GM18519 (cell line): ENCODE measurements around the gene PLXNA2.

Source experiments
- ATAC-seq: cut with Tn5 transposase; IDR thresholded peaks from one replicate; pipeline ENCODE4 v1.9.1; 2021; ENCODE audit warnings: mild to moderate bottlenecking, moderate library complexity; ENCODE audit not compliant: unreplicated experiment, low FRiP score

Gene PLXNA2

DNA sequence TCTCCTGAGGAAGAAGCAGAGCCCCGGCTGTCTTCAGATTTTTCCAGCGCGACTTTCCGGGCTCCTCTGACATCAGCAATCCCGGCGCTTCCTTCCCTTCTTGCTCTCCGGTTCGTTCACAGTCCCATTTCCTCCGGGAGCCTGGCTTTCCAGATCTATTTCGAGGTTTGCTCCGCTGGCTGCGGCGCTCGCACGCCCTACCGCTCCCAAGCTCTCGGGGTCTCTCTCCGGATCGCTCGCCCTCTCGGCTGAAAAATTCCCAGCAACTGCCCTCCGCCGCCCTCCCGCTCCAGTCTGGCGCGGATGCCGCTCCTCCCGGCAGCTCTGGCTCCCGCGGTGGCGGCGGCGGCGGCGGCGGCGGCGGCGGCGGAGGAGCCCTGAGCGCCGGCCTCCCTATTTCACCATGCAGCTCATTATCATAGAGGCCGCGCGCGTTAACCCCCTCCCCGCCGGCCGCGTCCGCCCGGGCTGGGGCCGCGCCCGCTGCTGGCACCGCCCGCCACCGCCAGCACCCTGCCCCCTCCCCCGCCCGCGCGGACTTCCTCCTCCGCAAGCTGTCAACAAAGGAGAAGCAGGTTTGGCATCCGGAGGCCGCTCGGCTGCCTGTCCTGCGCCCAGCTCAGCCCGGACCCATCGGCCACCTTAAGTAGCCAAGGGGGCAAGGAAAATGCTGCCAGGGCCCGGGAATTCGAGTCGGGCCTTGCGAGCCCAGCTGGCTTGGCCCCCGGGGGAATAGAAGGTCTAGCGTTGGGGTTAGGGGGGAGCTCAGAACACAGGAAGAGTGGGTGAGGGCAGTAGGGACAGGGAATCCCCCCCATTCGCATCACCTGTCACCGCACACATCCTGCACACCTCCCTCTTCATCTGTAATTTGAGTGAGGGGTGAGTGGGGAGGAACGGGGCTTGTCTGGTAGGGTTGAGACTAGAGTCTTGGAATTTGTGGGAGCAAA, at the start of gene PLXNA2:
PLXNA2 (minus strand) TSS at position 418 of the 950 bp plus-strand sequence. CDS start 26,462 bp downstream, outside the sequence.
- ATAC-seq = no peak

GRCh38 chr1:208292908-208293307, 48.7 kb upstream of the PLXNA2 start:
- ATAC-seq = no peak

DNA sequence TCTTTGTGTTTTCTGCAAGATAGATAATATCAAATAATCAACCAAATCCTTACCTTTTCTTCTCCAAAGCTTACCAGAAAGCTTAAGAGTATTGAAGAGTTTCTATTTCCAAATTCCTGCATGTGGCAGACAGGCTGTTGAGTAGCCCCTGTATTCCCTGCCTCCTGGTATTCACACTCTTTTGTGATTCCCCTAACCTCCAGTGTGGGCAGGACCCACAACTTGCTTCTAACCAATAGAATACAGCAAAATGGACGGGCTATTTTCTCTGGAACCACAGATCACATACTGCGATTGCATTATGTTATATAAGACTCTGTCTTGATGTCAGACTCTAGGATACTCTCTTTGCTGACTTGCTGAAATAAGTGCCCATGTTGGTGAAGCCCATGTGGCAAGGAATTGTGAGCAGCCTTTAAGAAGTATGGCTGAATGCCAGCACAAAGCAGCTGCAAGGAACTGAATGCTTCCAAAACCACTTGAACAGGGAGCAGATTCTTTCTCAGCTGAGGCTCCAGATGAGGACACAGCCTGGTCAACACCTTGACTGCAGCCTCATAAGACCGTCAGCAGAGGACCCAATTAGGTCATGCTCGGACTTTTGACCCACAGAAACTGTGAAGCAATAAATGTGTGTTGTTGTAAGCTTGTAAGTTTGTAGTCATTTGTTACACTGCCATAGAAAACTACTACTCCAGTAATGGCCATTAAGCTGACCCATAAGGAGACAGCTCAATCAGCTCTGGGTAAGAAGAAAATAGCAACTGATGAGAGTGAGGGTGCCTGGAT, 47.9 kb upstream of the PLXNA2 start:
- no peak for ATAC-seq

GRCh38 chr1:208291129-208291528, 46.9 kb upstream of the PLXNA2 start:
- no peak for ATAC-seq

GRCh38 chr1:208289716-208290115, 45.5 kb upstream of the PLXNA2 start:
- no peak for ATAC-seq

DNA sequence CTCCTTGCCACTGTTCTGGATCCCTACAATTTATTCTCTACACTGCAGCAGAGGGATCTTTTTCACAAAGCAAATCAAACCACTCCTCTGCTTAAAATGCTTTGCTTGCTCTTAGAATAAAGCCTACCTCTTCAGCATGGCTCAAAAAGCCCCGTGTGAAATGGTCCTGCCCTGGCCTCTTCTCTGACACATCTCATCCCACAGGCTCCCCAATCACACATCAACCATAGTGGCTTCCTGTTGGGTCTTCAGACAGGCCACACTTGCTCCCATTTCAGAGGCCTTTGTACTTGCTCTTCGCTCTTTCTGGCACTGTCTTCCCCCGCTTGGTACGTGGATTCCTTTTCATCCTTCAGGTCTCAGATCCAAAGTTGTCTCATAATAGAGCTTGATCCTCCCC, 44.3 kb upstream of the PLXNA2 start:
- no peak for ATAC-seq

DNA sequence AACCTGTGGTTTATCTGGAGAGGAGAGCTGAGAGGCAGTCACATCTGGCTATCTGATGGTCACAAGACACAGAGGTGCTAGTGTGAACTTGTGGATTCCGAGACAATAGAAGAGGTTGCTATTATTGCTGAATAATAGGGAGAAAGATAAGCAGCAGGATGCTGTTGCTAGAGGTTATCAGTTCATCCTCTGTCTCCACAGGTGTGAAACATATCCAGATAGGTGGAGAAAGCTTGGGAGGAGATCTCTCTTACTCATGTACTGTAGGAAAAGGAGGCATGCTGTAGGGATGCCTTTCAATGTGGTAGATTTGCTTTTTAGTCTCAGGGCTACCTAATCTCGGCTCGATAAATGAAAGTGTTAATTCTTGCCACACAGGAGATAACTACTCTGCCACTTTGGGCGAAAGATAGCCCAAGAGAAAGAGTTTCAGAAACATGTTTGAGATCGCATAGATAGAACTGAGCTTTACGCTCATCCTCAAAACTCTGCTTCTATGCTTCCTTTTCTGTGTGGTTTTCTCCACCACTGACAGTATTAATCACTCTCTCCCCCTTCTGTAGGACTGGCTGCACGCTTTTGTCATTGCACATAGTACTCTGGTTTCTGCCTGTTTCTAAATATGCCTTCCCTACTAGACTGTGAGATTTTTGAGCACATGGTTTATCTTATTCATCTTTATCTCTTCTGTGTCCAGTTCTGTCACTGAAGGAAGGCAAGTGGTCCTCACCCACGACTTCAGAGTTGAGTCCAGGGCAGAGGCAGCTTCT, 36.7 kb upstream of the PLXNA2 start:
- no peak for ATAC-seq

- ATAC-seq = no peak
These were observed 35.8 kb upstream of the PLXNA2 start for GRCh38 chr1:208279826-208280588.

DNA sequence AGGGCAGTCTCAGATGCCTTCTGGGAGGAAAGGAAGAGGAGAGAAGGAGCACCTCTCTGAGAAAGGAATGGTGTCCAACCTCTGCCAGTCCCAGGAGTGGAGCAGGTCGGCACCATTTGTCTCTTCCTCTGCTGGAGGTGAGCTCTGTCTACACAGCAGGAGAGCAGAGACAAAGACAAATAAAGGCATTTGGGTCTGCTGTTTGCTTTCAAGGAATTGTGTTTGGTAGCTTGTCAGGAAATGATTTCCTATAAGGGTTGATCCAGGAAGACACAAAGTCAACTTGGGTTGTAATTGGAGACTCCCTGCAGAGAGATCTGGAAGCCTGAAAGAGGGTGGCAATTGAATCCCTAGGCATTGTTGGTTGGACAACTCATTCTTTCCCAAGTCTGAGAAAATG, 34.5 kb upstream of the PLXNA2 start:
- no peak for ATAC-seq

GRCh38 chr1:208276757-208277435, 32.7 kb upstream of the PLXNA2 start:
- no peak for ATAC-seq

- ATAC-seq = no peak
These were observed 30.9 kb upstream of the PLXNA2 start for GRCh38 chr1:208275083-208275482.

GRCh38 chr1:208273386-208274017, 29.3 kb upstream of the PLXNA2 start:
- ATAC-seq = no peak

GRCh38 chr1:208272713-208273112, 28.5 kb upstream of the PLXNA2 start:
- ATAC-seq = no peak

DNA sequence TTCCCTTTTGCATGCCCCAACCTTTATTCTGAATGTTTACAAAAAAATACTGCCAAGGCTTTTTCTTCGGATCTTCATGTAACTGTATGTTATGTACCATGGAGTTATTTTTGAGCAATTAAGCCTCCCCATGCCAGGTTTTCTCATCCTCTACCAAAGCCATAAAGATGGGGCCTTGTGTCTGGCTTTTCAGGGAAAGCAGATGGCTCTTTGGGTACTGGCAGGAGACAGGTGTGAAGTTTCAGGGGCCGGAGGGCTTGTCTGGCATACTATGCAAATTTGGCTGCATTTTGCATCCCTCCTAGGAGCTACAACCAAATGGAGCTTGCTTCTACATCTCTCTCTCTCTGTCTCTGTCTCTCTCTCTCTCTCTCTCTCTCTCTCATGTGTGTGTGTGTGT, 28.1 kb upstream of the PLXNA2 start:
- ATAC-seq = no peak

GRCh38 chr1:208271236-208271635, 27.1 kb upstream of the PLXNA2 start:
- ATAC-seq = no peak

DNA sequence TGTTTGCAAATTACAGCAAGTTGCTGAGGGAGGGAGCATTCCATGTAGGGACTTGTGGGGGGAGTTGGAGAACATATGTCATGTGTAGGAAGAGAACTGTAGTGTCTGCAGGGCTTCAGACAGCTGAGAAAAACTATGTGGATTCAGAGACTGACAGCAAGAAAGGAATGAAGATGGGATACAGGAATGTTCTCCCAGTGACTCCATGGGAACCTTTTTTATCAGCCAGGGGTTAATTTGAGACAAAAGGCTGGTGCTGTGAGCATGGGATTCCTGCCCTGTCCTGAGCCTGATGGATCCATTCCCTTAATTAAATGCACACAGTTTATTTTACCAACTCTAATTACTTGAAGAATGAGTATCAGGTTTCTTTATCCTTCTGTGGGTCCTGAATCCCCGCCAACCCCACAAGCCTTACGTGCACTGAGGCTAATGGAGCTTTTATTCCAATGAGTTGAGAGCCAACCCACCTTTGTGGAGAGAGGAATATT, 26.5 kb upstream of the PLXNA2 start:
- no peak for ATAC-seq

- ATAC-seq = no peak
These were observed 25.1 kb upstream of the PLXNA2 start for GRCh38 chr1:208269338-208269666.

DNA sequence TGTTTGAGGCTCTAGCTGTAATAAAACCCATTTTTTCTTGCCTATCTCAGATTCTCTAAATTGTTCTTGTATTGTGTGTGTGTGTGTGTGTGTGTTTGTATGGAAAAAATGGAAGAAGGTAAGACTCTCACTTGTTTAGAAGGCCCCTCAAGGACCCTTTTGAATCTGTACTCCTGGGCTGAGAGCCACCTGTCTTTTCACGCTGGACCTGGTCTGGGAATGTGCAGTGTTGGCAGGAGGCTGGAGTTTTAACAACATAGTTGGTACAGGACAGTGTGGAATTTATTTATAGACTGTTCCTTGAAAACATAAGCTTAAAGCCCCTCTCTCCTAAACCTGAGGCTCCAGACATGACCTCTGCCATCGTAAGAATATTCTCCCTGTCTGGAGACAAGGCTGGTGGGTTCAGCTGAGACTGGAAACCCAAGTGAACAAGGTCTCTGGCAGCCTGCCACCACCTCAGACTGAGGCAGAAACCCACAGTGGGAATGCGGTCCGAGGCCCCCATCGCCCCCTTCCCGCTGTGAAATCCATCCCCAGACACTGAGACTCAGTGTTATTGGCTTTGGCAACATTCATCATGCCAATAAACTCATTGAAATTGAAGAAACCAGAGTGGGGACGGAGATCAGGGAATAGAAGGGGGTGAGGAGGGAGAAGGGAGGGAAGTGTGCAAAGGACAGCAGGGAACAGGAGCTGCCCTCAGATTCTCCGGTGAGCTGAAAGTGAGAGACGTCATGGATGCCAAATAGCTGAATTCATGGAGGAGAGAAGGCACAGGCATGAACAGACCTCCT, 24.6 kb upstream of the PLXNA2 start:
- ATAC-seq = no peak
